Astrocyte of the hippocampus (primary cell): ENCODE measurements around the gene CAMK1D.
"Not testable (repeated sequence)": the region's sequence is repeated elsewhere in the genome, so short reads cannot be mapped to it uniquely, and the experiment has no call there.

Source experiments
- DNase-seq: peaks from one replicate; pipeline ENCODE4 v3.0.0; 2011; ENCODE audit warnings: low read depth, low spot score

The CAMK1D gene

GRCh38 chr10:12720217-12720981 is 371.1 kb downstream of the CAMK1D start:
- DNase-seq = peak; percentile 96

GRCh38 chr10:12721334-12721733 is 372.0 kb downstream of the CAMK1D start:
- no peak for DNase-seq

GRCh38 chr10:12723220-12723619 is 373.9 kb downstream of the CAMK1D start:
- DNase-seq = no peak

- DNase-seq = no peak
Observed at GRCh38 chr10:12724807-12725579, 375.6 kb downstream of the CAMK1D start.

GRCh38 chr10:12725580-12725888 is 376.2 kb downstream of the CAMK1D start:
- not testable (repeated sequence) for DNase-seq

GRCh38 chr10:12726971-12727831 is 377.9 kb downstream of the CAMK1D start:
- peak; percentile 62 for DNase-seq

GRCh38 chr10:12727832-12728215 is 378.5 kb downstream of the CAMK1D start:
- DNase-seq = peak; percentile 63

GRCh38 chr10:12728494-12728893 is 379.1 kb downstream of the CAMK1D start:
- DNase-seq = peak; percentile 34

GRCh38 chr10:12729885-12730284 is 380.5 kb downstream of the CAMK1D start:
- DNase-seq = no peak

- DNase-seq = no peak
Observed at GRCh38 chr10:12730809-12731519, 381.6 kb downstream of the CAMK1D start.

- no peak for DNase-seq
Observed at GRCh38 chr10:12733271-12733670, 383.9 kb downstream of the CAMK1D start.

GRCh38 chr10:12735843-12736462 is 386.6 kb downstream of the CAMK1D start:
- peak; percentile 28 for DNase-seq

- no peak for DNase-seq
Observed at GRCh38 chr10:12740813-12741212, 391.5 kb downstream of the CAMK1D start.

- DNase-seq = no peak
Observed at GRCh38 chr10:12741360-12741804, 392.0 kb downstream of the CAMK1D start.

GRCh38 chr10:12742771-12743170 is 393.4 kb downstream of the CAMK1D start:
- no peak for DNase-seq

GRCh38 chr10:12743466-12743865 is 394.1 kb downstream of the CAMK1D start:
- DNase-seq = not testable (repeated sequence)

GRCh38 chr10:12743941-12744340 is 394.6 kb downstream of the CAMK1D start:
- DNase-seq = no peak

GRCh38 chr10:12748186-12748585 is 398.8 kb downstream of the CAMK1D start:
- DNase-seq = peak; percentile 90

- DNase-seq = no peak
Observed at GRCh38 chr10:12749760-12750478, 400.6 kb downstream of the CAMK1D start.

- DNase-seq = peak; percentile 63
Observed at GRCh38 chr10:12750526-12751201, 401.3 kb downstream of the CAMK1D start.
